NCI-H345 treated with DMSO at 0.1 percent for 48 hours (cell line): ENCODE results near the gene SPTLC3.

Experiments
- DNase-seq: peaks from one replicate; lab custom pipeline; 2025; ENCODE audit not compliant: unreplicated experiment; lab: John Stamatoyannopoulos, UW

SPTLC3 gene

DNA sequence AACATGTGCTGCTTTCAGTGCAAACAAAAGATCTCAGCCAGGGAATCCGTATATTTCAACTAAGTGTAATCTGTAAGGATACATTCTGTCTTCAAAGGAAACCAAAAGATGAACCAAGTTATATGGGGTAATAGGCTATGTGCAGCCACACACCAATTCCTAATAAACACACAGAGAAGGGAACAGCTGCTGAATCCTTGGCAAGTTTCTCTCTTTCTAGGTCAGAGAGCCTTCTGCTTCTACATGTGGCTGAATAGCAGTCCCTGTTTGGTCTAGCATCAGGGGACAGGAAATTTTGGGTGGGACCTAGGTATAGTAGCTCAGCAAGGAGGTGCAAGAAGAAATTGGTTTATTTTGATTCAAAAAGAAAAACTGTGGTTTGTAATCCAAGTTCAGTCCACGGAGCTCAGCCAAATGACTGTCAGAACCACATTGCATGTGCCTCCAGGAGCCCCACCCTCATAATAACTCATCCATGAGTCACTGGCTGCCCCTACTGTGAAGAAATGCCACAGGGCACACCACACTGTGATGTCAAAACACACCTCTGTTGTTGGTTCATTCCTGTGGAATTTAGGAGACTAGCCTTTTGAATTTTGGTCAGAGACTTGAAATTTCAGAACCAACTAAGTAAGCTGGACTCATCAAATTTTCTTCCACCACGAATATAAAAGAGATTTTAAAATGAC lies 21.1 kb downstream of the SPTLC3 start:
- DNase-seq = no peak

DNA sequence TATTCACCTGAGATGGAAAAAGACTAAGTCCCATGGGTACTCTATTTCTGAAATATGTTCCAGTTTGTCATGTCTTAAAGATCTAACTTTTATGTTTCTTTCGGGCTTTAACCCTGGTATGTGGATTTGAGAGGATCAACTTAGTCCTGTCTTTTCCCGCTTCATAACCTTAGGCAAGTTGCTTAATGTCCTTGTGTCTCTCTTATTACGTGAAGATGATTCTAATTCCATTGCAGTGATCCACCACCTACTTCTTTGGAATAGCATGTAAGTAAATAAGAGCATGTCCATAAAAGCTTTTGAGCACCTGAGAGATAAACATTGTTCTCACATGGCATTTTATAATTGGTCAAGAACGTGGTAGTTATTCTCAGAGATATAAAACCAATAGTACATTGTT lies 23.0 kb downstream of the SPTLC3 start:
- DNase-seq = no peak

DNA sequence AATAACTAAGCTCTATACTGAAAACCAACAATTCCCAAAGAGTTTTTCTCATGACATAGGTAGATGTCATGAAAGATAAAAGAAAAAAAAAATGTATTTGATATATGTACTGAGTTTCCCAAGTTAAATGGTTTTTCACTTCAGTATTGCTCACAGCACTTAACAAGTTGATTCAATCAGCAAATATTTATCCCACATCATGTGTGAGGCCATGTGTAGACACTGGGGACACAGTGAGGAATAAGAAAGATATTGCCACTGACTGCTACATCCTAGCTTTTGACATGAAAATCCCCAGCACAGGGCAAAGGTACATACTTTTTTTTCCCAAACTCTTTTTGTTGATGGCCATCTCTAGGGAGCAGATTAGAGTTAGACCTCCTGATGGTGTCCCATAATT lies 25.3 kb downstream of the SPTLC3 start:
- no peak for DNase-seq

DNA sequence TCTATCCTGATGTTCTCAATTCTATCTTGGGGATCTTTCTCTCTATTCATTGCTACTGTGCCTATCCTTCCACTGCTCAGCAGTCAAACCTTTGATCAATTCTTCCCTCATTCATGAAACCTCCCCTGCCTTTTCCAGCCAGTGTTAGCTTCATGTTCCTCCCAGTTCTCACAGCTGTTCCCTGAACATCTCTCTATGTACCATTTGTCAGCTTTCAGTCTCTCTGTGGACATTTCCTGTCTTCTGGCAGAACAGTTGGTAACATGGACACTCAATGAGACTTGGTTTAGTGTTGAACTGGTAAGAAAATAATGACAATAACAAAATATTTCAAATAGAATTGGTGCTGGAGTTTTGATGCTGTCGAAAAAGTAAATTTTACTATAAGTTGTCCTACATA lies 26.2 kb downstream of the SPTLC3 start:
- no peak for DNase-seq

DNA sequence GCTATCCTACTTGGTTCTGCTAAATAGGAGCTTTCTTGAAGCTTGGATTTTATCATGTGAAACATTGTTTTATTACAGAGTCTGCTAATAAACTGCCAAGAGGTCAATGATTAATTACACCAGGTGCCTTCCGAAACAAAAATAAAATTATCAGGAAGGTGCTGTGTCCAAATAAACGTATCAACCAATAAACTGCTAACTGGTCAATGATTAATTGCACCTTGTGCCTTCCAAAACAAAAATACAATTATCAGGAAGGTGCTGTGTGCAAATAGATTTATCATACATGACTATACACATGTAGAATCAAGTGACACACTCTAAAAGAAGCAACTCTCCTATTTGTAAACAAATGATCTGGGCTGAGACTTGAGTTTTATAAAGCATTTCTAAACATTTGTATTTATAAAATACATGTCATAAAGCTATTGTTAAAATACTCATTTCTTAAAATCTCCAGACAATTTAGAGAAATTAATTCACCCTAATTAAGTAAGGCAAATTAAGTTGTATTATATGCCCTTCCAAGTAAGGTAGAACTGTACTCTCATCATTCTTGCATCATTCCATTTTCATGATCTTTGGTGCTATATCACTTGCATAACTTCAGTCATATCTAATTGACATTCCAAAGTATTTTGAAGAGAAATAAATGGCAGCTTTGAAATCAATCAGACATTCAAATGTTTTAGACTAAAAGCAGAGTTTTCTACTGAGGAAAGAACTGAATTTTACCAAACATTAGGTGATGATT lies 26.8 kb downstream of the SPTLC3 start:
- DNase-seq = no peak

DNA sequence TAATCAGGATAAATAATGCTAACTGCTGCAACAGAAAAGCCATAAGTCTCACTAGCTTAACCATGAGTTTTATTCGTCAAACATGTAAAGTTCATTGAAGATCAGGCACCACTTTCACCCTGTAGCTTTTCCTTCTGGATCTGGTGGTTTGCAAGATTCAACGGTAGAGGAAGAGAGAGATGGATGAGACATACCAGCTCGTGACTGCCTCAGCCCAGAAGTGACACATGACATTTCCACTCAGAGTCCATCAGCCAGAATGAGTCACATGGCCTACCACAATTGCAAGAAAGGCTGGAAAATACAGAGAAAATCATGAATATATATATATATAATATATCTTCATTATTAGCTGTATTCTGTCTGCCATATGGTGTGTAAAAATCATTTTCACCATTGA lies 29.0 kb downstream of the SPTLC3 start:
- DNase-seq = no peak

DNA sequence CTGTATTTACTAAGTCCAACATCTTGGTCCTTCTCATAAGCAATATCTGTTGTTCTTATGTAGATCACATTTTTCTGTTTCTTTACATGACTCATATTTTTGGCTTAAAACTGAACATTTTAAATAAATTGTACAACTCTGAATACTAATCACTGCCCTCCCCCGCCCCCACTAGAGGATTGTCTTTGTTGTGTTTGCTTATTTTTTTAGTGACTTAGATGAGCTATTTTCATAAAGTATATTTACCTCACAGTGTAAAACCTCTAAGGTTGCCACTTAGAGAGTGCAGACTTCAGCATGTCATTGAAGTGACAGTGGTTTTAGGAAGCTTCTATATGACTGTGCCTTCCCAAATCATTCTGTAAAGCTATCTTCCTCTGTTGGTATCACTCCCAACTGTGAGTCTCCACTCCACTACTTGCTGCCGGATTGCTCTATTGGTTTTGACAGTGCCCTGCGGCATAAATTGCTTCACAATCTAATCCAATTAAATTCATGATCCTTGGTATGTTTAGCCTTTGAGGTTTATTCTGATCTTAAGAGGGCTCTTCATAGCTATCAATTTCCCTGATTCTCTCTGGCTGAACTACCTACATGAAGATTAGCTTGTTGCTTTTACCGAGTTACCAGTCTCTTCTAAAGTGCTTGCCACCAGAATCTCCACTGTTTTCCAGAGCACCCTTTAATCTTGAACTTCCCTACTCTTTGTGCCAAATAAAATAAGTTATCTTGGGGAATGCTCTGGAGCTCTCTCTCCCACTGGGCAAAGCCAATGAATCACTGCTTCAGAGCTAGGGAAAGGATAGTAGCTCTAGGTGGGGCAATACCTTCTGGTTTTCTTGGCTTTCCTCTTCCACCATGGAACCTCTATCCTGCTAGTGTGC lies 33.0 kb downstream of the SPTLC3 start:
- DNase-seq = no peak

DNA sequence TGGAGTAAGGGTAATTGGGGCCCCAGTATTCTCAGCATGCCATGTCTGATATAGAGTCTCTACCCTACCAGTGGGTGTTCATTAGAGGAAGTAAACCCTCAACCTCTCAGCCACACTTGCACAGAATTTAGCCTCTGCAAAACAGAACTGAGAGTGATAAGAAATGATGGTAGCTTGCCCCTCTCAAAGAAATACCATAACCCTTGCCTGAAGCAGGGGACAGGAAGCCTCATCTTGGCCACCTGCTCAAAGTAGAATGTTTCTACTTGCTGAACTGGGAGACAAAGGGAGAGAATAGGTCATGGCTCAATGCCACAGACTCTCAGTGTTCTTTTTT lies 33.7 kb downstream of the SPTLC3 start:
- no peak for DNase-seq

DNA sequence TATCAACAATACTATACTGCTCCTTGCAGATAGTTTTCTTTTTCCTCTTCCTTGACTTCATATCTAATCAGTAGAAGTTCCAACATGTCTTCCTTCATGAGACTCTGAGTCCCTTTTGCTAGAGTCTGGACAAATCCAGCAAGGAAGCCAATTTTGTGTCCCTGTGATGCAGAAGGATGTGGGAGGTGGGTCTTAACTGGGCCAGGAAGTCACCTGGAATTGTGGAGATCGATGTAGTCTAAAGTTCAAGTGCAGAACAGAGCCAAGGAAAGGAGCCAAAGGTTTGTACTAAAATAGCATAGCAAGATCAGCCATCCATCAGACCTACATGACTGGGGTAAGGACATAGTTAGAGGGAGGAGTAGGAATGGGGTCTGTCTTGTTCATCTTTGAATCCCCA lies 37.6 kb downstream of the SPTLC3 start:
- no peak for DNase-seq

DNA sequence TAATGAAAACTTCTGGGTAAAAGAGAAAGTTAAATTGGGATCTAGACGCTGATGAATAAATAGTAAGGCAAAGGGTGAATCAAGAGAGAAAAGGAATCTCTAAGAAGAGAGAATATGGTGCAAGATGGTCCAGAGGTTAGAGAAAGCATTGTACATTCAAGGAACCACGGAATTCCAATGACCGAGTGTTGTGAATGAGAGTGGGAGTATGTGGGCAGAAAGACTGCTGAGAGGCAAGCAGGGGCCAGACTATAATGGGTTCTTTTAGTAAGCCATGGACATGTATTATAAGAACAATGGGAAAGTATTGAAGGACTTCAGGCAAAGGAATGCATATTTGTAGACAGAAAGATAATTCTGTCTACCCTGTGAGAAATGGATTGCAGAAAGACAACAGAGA lies 45.2 kb downstream of the SPTLC3 start:
- no peak for DNase-seq

DNA sequence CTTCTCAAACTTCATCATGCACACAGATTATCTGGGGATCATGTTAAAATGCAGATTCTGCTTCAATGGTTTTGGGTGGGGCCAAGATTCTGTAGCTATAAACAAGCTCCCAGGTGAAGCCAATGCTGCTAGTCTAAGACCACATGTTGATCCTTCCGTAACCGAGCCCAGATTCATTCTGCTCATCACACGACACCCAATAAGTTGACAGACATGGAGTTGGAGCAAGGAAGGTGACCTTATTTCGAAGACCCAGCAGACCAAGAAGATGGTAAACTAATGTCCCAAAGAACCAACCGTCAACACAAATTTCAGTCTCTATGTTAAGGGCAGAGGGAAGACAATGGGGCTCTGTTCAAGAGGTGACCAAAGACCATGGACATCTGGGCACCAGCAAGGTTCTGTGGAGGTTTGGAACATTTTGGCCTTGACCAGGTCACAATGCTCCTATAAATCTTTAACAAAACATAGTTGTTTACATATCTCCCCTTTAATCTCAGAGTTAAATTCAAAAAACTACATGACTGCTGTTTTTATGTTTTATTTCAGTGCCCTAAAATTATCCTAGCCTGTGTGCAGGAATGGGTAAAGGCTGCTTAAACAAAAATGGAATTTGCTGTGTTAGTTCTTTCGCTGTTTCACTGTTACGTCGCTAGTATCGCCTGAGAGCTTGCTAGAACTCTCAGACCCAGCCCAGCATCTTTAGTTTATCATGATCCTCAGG lies 50.1 kb downstream of the SPTLC3 start:
- DNase-seq = no peak

DNA sequence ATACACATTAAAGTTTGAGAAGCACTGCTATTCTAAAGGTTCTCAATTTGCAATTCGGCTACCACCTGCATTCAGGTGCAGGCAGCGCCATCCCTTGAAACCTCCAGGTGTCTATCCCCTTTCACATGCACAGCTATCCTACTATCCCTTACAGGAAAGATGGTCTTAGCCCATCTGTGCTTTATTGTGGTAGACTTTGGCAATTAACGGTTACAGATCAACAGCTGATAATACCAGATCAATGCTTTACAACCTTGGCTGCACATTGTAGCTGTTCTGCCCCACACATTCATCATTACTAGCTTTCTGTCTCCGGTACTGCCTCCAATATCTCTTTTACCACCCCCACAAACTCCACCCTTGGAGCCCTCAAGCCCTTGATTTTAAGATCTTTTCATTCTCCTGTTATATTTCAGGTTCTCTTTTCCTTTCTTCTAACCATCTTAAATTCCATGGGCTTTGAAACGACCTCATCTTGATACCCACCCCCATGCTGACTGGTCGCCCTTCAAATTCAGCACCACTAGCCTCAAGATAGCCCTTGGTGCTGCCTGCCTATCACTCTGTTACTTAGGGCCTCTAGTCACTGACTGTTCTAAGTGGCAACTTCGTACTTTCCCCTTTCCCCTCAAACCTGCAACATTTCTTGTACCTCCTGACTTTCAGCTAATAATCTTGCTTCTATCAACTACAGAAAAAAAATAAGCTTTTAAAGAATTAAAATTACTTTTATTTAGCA lies 50.8 kb downstream of the SPTLC3 start:
- DNase-seq = no peak

DNA sequence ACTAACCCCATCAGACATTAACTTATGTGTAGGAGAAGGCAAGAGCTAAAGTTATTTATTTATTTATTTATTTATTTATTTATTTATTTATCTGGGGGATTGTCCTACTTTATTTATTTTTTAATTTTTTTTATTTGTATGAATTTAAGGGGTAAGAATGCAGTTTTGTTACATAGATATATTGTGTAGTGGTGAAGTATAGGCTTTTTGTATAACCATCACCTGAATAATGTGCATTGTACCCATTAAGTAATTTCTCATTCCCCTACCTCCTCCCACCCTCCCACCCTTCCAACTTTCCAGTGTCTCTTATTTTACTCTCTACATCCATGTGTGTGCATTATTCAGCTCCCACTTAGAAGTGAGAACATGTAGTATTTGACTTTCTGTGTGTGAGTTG lies 51.6 kb downstream of the SPTLC3 start:
- no peak for DNase-seq

DNA sequence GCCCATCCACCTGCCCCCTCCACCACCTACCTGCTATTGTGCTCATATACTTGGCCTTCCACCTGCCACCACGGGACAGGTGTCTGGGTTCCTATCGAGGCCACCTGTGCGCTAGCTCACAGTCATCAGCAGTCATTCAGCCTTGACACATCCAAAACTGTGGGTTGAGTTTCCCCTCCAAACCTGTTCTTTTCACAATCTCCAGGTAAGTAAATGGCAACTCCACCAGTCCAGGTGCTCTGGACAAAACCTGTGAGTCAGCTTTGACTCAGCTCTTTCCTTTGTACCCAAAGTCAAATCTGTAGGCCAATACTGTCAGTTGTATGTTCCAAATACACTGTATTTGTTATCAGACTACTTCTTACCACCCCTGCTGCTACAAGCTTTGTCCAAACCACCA lies 52.6 kb downstream of the SPTLC3 start:
- peak; percentile 69 for DNase-seq

DNA sequence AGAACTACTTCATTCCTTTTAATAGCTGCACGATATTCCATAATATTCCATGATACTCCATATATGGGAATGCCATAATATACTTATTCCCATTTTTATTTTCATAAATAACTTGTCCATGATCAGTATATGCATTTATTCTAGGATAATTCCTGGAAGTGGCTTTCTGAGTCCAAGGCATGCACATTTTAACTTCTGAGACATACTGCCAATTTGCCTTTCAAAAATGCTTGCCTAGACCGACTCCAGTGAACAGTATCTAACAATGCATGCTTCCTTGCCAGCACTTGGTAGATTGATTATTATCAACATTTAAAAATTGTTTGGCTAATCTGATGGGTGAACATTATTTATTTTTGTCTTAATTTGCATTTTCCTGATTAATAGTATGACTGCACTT lies 54.0 kb downstream of the SPTLC3 start:
- DNase-seq = no peak

DNA sequence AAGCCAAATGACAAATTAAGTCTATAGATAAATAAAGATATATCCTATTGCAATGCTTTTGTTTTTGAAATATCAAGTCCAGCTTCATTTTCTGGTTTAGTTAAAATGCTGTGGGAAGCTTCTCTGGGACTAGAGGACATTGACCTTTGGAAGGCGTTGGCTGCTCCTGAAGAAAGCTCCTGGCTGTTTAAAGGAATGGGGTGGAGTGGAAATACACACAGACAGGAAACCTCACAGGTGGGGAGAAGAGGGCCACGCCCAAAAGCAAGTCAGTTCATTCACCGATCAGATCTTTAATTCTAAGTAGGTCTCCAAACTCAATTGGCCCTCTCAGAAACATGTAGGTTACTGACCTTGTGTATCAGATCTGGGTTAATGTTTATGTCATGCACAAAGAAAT lies 59.6 kb downstream of the SPTLC3 start:
- no peak for DNase-seq

DNA sequence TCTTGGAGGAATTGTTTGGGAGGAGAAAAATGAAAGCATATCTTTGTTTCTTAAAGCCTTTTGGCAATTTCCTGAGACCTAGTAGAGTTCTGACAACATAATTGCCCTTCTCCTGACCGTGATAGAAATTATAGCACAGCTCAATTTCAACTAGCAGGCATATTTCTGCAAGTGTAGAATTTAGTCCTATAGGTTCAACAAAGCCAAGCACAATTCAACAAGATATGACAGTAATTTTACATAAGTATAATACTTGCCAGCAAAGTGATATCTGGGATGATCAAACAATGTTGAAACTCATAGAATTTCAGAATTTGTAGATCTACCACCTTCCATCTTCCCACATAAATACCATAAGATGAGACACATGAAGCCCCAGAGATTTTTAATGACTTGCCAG lies 73.1 kb downstream of the SPTLC3 start:
- no peak for DNase-seq

DNA sequence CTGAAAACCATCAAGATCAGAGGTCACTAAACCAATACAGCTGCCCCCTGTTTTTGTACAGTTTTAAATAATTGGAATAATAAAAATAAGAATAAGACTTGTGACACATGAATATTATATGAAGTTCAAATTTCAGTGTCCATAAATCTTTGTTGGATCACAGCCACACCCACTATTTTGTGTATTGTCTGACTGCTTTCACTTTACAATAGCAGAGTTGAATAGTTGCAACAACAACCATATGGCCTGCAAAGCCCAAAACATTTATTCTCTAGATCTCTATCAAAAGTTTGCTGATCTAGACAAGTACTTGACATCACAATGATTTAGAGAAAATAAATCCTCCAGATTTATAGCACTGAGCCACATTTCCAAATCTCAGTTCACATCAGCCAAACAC lies 73.6 kb downstream of the SPTLC3 start:
- no peak for DNase-seq

DNA sequence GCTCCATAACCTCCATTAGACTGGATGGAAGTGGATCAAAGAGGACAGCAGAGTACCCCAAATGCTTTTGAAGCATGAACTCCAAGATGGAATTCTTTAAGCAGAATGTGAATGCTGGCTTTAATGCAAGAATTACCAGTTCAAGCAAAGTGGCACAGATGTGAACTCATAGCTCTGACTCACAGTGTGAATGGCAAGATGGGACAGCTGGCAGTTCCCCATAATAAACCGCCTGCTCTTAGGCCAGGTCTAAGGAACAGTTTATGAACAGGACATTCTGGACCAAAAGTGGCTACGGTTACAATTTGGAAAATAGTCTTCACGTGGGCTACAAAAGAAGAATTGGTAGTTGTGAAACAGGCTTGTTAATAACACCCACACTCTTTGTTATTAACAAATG lies 76.5 kb downstream of the SPTLC3 start:
- no peak for DNase-seq

DNA sequence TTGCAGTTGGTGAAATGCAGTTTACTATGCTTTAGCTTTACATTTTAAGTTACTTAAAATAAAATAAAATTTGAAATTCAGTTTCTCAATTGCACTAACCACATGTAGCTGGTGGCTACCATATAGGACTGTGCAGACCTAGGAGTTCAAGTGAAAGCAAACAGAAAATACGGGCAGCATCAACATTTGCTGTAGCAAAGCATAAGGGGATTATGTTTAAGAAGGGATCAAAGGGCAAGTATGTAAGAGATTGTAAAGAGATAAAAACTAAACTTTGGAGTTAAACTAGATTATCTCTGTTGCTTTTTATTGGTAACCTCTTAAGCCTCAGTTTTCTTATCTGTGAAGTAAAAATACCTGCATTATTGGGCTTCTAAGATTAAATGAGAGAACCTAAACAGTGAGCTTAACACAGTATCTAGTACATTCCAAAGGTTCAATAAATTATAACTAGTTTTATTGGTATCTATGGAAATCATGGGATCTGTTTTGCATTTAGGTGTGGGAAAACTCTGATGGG lies 81.2 kb downstream of the SPTLC3 start:
- no peak for DNase-seq
